HG03060 (cell line): Measurements from ENCODE around the gene UMPS.
A peak's percentile ranks its signal among the peaks of the same experiment; 100 is the strongest.

ENCODE experiments used
- ATAC-seq: cut with Tn5 transposase; IDR thresholded peaks from one replicate; pipeline ENCODE4 v1.9.1; 2021; ENCODE audit warnings: low read depth, moderate number of reproducible peaks; ENCODE audit not compliant: unreplicated experiment

The UMPS gene

DNA sequence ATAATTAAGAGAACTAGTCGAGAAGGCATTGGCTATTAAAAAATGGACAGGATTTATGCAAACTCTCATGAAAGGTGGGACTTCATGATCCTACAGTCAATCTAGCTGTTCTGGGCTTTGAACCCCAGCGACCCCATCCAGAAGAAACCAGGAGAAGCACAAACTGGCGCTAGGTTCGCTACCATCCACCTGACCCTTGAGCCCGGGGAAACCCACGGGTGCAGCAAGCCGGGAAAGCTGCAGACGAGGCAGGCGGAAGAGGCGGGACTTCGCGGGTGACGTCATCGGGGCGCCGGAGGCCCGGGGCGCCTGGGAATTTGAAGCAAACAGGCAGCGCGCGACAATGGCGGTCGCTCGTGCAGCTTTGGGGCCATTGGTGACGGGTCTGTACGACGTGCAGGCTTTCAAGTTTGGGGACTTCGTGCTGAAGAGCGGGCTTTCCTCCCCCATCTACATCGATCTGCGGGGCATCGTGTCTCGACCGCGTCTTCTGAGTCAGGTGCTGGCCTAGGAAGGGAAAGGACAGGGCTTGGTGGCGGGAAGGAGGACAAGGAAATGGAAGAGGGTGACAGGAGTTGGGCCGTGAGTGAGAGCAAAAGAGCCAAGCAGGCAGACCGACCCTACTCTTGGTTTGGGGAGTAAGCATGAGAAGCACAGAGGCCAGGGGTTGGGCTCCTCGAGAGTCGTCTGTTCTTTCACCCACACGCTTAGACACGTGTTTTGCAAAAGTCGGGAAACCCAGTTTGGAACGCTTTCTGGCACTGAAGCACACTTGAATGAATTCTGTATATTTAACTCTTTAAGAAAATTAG, at the start of gene UMPS:
Gene UMPS, plus strand, starts transcription at position 324 of the 812 bp plus-strand sequence. Its CDS starts 20 bp downstream, at position 344.
- peak; percentile 88 for ATAC-seq

DNA sequence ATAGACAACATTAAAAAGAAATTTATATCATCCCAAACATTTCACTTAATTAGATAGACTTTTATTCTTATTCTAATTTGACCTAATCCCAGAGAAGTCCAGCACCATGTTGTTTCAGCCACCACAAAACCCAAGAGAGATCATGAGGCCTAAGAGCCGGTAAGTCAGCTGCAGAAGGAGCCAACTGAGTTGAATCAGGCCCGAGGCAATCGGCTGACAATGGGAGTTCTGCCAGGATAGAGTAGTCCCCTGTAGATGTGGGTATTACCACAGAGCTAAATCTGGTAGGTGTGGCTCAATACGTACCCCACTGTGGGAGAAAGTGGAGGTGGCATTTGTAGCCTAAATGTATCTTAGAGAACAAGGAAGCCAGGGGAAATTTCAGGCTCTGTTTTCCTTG, 49.7 kb upstream of the UMPS start:
- ATAC-seq: no peak

DNA sequence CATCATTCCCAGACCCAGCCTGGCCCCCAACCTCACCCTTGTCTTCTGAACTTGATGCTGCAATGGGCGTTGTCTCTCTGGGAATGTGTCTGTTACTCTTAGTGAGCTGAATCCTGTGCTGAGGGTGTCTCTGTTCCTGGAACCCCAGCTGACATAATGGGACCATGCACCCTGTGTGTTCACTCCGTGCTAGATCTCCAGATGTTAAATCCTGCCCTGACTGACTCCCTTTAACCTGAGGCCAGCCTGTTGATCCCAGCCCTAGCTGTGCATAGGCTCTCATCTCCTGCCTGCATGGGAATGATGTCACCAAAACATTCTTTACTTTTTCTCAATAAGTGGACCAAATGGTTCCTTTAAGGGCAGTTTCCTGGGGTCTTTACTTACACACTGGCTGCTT, 48.0 kb upstream of the UMPS start:
- no peak for ATAC-seq

DNA sequence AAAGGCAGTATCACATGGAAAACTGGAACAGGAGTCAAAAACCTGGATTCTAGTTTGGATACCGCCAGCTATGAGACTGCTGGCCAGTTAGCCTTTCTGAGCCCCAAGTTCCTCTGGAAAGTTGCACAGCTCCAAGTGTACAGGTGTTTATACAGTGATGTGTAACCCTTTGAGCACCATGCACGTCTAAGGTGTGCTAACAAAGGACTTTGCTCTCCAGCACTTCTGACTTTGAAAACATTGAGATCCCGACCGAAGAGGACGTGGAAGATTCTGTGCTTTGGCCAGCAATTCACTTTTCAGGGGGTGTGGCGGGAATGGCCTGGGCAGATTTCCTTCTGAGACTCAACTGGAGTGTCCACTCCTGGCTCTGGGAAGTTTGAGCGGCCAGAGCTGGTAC, 45.8 kb upstream of the UMPS start:
- ATAC-seq: no peak

DNA sequence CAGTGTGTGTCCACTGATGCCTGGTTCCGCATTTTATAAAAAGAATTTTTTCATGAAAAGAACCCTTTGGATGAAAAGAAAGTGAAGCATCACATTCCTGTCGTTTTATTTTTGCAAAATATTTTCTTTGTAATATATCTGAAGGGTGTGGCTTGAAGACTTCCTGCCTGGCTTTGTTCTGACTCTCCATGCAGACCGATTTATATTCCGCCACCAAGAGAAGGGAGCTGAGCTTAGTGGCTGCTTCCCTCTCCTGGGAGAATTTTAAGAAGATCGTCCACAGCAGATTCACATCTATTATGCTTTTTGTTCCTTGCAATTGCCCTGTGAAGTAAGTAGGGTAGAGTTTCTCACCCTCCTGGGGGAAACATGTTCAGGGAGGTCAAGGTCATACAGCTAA, 45.2 kb upstream of the UMPS start:
- no peak for ATAC-seq

DNA sequence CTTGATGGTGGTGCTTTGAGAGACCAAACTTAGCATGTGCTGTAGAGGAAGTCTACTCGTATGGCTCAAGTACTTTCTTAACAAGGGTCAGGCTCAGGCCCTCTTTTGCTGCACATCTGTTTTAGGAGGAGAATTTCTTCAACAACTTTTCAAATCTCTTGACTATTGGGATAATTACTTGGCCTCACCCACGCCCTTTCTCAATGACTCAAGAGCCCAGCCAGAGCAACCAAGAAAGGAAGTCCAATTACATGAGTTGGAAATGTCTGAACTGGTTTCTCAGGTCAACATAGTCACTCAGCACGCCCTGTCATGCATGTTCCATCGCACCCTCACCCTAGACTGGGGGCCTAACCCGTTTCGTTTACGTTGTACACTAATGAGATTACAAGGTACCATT, 44.8 kb upstream of the UMPS start:
- no peak for ATAC-seq

DNA sequence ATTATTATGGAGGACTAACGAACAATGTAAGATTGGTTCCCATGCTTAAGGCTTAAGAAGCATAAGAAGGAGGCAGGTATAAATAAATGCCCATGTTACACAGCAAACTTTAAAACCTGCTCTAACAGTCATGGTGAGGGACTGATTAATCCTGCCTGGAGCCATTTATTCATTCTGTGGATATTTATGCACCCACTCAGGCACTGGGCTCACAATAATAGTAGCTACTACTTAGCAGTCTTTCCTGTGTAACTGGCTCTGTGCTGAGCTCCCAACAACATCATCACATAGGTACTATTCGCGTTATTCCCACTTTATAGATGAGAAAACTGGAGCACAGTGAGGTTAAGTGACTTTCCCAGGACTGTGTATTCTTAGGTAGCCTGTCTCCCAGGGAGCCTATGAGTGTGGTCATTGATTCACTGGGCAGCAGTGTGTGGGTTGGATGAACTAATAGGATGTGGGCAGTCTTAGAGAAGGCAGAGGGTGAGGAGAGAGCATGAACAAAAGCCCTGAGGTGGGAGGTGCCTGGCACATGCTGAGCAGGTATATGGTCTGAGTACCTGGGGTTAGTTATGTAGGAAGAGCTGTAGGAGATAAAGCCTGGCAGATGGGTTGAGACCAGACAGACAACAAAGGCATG, 44.1 kb upstream of the UMPS start:
- no peak for ATAC-seq

DNA sequence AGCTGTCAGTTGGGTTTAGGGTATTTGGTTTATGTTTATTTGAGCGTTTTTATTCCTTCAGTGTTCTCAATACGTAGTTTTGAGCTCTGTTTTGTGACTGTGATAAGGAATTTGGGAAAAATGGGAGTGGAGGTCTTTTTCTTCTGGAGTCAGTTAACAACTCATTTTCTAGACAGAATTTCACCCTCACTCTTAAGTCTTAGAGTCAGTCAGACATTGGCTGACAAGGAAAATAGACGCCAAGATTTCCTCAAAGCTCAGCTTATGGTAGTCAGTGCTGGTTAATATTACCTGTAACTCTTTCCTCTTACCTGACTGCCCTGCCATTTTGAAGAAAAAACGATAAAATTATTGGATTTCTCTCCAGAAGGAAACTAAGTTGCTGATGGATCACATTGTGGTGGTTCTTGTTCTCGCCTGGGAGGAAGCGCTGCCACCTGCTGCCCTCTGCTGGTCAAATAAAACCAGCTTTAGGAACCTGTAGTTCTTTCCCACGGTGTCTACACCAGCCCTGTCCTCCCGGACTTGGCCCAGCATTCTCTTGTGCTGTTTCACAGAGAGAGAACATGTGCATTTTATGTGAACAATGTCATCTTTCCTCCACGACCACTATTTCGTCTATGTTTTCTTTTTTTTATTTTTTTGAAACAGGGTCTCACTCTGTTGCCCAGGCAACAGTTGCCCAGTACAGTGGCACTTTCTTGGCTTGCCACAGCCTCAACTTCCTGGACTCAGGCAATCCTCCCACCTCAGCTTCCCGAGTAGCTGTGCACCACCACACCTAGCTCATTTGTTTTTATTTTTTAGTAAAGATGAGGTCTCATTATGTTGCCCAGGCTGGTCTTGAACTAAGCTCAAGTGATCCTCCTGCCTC, 41.4 kb upstream of the UMPS start:
- ATAC-seq: no peak

DNA sequence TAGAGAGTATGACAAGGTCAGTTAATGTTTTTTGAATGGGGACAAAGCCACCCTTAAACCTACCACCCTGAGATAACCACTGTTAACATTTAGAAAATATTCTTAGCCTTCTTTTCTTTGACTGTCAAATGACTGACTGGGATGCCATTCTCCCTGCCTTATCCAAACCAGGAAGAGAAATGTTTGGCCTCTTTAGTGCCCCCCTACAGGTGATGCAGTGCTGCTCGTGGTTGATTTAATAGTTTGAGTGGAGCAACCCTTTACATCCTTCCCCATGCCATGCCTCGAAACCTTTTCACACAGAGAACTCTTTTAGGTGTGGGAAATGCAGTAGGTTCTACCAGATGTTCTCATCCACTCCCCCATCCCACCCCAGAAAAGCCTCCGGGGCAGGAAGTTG, 38.7 kb upstream of the UMPS start:
- ATAC-seq: no peak

DNA sequence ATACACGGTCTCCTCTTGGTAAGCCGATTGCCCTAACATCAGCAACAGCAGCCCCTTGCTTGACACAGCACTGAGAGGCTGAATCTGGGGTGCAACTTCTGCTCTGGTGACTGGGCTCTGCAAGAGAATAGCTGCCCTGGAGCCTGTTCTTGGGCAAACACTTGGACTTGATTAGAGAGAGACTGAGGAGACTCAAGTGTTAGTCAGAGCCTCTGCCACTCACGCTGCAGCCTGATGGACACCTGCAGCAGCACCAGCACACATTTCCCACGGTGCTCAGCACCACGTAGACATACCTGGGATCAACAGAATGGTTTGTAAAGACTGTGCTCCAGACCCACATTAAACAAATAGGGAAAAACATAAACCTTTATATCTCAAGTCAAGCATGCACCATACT, 35.8 kb upstream of the UMPS start:
- ATAC-seq: no peak

DNA sequence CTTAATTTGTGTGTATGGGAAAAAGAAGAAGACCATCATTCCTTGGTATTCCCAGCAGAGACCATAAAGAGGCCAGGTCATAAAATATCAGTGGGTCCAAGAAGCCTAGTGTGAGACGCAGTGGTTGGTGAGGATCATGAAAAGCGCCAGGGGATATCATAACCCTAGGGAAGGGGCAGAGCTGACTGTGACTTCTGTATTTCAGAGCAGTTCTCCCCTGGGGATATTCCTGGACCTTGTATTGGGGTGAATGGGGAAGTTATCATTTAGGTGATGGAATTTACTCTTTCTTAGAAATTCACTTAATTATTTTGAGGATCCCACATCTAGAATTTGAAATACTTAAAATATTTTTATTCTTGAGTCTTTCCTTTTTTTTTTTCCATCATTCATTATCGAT, 34.9 kb upstream of the UMPS start:
- ATAC-seq: no peak

DNA sequence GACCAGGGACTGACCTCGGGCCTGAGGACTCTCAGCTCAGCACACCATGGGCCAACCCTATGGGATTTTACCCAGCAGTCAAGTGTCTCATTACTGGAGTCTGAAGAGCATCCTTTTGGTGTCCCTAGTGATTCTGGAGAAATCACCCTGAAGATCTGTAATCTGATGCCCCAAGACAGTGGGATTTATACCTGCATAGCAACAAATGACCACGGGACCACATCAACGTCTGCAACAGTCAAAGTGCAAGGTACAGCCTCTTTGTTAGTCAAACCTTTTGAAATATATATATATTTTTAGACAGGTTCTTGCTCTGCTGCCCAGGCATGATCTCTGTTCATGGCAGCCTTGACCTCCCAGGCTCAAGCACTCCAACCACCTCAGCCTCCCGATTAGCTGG, 34.2 kb upstream of the UMPS start:
- no peak for ATAC-seq

DNA sequence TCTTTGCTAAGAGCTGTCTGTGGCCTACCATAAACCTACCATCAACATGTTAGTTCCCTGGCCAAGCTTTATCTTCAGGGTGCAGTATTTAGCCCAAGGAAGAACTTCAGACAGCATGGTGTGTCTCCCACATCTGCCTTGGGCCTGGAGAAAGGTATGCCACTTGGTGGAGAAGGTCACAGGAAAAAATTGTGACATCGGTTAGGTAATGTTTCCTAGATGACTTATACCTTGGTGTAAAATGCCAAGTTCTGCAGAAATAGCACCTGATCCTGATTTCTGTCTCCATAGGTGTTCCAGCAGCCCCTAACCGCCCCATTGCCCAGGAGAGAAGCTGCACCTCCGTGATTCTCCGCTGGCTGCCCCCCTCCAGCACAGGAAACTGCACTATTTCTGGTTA, 33.0 kb upstream of the UMPS start:
- ATAC-seq: no peak

DNA sequence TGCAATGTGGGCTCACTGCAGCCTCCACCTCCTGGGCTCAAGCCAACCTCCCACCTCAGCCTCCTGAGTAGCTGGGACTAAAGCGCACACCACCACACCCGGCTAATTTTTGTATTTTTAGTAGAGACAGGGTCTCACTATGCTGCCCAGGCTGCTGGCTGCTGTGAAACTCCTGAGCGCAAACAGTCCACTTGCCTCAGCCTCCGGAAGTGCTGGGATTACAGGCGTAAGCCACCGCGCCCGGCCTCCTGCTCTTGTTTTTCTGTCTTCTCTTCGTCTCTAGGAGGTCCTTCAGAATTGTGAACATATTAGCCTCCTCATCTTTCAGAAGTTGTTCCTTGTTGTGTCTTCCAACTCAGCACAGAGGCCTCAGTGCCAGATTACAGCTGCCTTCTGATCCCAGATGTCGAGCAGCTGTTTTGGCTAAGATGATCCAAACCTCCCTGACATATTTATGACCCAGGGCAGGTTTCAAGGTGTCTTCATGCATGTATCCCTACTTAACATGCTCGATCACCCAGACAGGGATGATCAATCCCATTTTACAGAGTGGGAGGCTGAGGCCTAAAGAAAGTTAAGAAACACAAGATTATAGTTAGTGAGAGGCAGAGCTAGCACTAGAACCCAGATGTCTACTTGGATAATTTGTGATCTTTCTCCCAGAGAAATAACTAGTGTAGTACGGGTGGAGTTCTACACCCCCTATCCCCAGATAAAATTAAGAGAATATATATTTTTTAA, 32.1 kb upstream of the UMPS start:
- ATAC-seq: no peak

DNA sequence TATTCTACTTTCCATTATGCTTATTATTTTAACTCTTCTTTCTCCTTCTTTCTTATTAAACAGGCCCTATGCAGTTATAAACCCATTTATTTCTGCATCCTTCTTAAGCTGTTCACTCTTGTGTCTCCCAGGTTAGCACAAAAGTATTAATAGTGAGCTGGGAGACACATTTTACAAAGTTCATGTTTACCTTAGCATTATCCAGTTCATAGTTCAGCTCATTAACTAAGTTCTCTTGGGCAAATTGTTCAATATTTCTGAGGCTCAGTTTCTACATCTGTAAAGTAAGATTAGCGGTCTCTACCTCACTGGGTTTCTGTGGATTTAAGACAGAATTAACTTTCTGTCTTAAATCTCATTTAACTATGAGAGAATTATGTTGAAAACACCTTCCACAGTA, 31.2 kb upstream of the UMPS start:
- ATAC-seq: no peak

DNA sequence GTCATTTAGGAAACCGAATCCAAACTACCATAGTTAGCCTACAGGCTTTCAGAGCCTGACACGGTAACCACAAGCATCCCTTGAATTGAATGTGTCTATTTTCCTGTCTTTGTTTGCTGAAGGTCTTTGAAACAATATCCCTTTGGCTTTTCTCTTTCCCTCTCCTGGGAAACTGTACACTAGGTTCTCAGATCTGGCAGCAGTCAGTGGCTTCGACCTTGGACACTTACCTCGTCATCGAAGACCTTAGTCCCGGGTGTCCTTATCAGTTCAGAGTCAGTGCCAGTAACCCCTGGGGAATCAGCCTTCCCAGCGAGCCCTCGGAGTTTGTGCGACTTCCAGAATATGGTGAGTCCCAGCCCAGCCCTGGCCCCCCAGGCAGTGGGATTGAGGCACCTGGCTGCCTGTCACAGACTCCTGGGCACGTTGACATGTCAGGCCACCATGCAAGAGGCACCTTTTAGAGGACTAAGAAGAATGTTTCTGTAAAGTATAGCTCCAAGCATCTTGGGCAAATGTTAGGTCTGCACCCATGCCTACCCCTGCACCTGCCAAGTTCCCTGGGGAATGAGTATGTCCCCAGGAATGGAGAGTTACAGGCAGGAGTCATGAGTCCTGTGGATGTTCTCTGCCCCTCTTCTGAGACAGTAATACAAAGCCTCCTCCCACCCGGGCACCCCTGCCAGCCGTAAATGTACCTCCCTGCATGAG, 30.4 kb upstream of the UMPS start:
- ATAC-seq: no peak

DNA sequence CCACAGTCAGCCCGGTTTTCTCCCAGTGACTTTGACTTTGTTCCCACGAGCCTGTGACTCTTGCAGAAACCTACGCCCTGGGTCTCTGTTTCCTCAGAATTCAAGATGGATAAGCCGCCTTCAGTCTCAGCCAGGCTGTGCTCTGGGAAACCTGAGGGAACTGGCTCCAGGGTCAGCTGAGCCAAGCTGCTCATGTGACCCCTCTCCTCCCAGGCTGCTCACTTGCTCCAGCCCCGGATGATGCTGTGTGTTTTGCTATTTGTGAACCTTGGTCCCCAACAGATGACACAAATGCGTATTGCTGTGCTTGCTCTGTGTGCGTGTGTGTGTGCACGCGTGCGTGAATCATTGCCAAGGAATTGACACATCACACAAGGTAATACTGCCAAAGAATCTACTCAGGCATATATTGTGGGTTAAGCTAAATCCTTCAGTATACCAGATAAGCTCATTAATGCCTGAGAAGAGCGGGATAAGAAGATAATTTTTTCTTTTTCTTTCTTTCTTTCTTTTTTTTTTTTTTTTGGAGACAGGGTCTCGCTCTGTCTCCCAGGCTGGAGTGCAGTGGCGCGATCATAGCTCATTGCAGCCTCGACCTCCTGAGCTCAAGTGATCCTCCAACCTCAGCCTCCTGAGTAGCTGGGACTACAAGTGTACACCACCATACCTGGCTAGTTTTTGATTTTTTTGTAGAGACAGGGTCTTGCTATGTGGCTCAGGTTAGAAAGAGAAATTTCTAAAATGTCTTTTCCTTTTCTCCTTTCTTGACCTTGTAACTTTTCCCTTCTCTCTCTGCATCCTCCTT, 29.2 kb upstream of the UMPS start:
- ATAC-seq: no peak

DNA sequence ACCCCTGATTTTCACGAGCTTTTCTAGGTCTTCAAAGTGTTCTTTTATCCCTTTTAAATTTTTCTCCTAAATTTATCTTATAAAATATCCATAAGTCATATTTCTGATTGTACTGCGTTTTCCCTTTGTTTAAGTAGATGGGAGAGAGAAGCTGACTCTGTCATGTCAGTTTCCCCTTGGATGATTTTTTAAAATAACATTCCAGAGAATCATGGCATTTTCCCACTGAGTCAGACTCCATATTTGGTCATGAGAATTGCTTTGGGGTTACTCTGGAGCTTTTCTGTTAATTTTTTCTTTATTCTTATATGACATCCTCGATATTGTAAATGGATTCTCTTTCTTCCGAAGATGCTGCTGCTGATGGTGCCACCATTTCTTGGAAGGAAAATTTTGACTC, 28.6 kb upstream of the UMPS start:
- ATAC-seq: no peak

DNA sequence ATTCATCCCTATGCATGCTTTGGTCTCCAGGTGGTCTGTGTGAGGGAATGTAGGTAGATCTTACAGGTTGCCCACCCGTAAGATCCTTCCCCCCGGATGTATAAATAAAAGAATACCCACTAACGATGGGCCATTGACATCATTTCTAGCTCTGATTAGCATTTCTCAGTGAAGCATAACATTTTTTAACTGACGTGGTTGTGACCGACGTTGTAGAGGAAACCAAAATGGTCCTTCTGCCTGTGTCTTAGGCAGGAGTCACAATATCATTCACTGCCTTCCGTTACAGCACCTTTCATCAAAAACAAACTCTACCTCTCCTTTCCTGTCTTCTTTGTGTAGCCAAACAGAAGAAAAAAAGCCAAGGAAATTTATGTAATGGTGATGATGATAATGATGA, 27.3 kb upstream of the UMPS start:
- no peak for ATAC-seq
